HepG2 (cell line): ENCODE measurements around the gene POLG2. TPM values are rescaled to one million over a fixed set of nuclear protein-coding genes. Genes with fewer than 3 reads are reported as not detected.

ENCODE experiments used
- ATAC-seq: fragments of 200-7000 bp; cut with Tn5 transposase; 3 replicates; pipeline ENCODE4 v1.9.1; 2020; ENCODE audit warnings: mild to moderate bottlenecking, moderate library complexity
- BruUV-seq: library from RNA; stranded (reverse); fragments of 400-500 nt; replicated peaks from 2 replicates; lab custom pipeline; 2021; lab: Mats Ljungman, UMichigan
- CTCF ChIA-PET: fragments of 300-600 bp; formaldehyde crosslinking; extraction: SDS; loops from one replicate; lab custom pipeline; 2021; ENCODE audit warnings: low total read pairs, inconsistent platforms, low intra/inter-chr PET ratio; lab: Yijun Ruan, JAX
- POLR2A ChIA-PET: fragments of 350-600 bp; sonication (Branson Sonifier 250); formaldehyde crosslinking; loops from one replicate; lab custom pipeline; 2020; ENCODE audit warnings: antibody characterized with exemption, inconsistent platforms; lab: Yijun Ruan, JAX
- DNase-seq: peaks from one replicate; pipeline ENCODE4 v3.0.0-alpha.2; 2015; ENCODE audit warnings: low spot score
- FAIRE-seq: peaks from 3 replicates; lab custom pipeline; 2011; peaks lifted over from hg19 to GRCh38; lab: Jason Lieb, UNC
- H2AFZ ChIP-seq: one replicate; pipeline ENCODE4 v1.6.1; 2011; ENCODE audit warnings: low read length, inconsistent platforms
- H3K27ac ChIP-seq: fragments of 300-600 bp; 3 replicates; pipeline ENCODE4 v1.8.0; 2011; ENCODE audit warnings: mixed run types, mild to moderate bottlenecking, mixed read lengths, low read length, inconsistent platforms; ENCODE audit not compliant: insufficient read depth; ENCODE audit errors: extremely low read length
- H3K27me3 ChIP-seq, 2 experiments: fragments of 200-600 bp in 1 of 2; 2 replicates in 1 of 2; 3 replicates in 1 of 2; pipeline versions ENCODE4 v1.6.0 to v1.8.0; 2011; ENCODE audit warnings: low read length in 2 of 2, mild to moderate bottlenecking in 2 of 2, moderate library complexity in 2 of 2, inconsistent platforms in 1 of 2; ENCODE audit not compliant: insufficient read depth in 2 of 2, control insufficient read depth in 1 of 2
- H3K36me3 ChIP-seq, 2 experiments: fragments of 200-600 bp in 1 of 2; replicated peaks in 1 of 2; 2 replicates in 1 of 2; 3 replicates in 1 of 2; pipeline versions ENCODE4 v1.5.1 to v1.8.0; 2011; ENCODE audit warnings: low read length in 2 of 2, inconsistent platforms in 1 of 2; ENCODE audit not compliant: insufficient read depth in 2 of 2, control insufficient read depth in 1 of 2
- H3K4me1 ChIP-seq: 2 replicates; pipeline ENCODE4 v1.5.1; 2012; ENCODE audit warnings: low read length, inconsistent platforms; ENCODE audit not compliant: insufficient read depth
- H3K4me2 ChIP-seq: 2 replicates; pipeline ENCODE4 v1.6.0; 2011; ENCODE audit warnings: low read depth, low read length, inconsistent platforms
- H3K4me3 ChIP-seq, 3 experiments: fragments of 200-600 bp in 1 of 3; sonication (generic), shearing (Covaris generic) in 1 of 3; replicated peaks in 1 of 3; 2 replicates each; pipeline ENCODE4 v1.5.1; 2011 to 2016; ENCODE audit warnings: low read length in 3 of 3, inconsistent platforms in 2 of 3, low read depth in 2 of 3, mild to moderate bottlenecking in 2 of 3, control low read depth in 1 of 3, mixed read lengths in 1 of 3; ENCODE audit not compliant: insufficient read depth in 1 of 3
- H3K79me2 ChIP-seq: one replicate; pipeline ENCODE4 v1.6.1; 2011; ENCODE audit warnings: low read length, inconsistent platforms; ENCODE audit not compliant: insufficient read depth
- H3K9ac ChIP-seq: 2 replicates; pipeline ENCODE4 v1.6.0; 2011; ENCODE audit warnings: mild to moderate bottlenecking, low read depth, low read length, inconsistent platforms; ENCODE audit not compliant: insufficient read depth
- H3K9me3 ChIP-seq: 2 replicates; pipeline ENCODE4 v1.5.1; 2012; ENCODE audit warnings: mild to moderate bottlenecking, low read length
- H4K20me1 ChIP-seq: 2 replicates; pipeline ENCODE4 v1.6.0; 2011; ENCODE audit warnings: inconsistent platforms, mild to moderate bottlenecking, low read length, moderate library complexity; ENCODE audit not compliant: insufficient read depth
- BATF2 ChIP-seq: sonication (generic); formaldehyde crosslinking; IDR thresholded peaks from 2 replicates; pipeline ENCODE4 v1.8.0; 2022; ENCODE audit warnings: mild to moderate bottlenecking, missing genetic modification reagents, moderate library complexity
- CHCHD3 ChIP-seq: sonication (generic); formaldehyde crosslinking; IDR thresholded peaks from 2 replicates; pipeline ENCODE4 v1.8.0; 2022; ENCODE audit warnings: mild to moderate bottlenecking, missing genetic modification reagents, moderate library complexity
- FOSL2 ChIP-seq: sonication (generic); formaldehyde crosslinking; IDR thresholded peaks from 2 replicates; pipeline ENCODE4 v1.4.0; 2020; ENCODE audit warnings: missing genetic modification reagents
- MAFF ChIP-seq: IDR thresholded peaks from 2 replicates; pipeline ENCODE4 v1.6.1; 2011; ENCODE audit warnings: low read depth, low read length, improper control_type of control experiment
- MAFK ChIP-seq, 2 experiments: IDR thresholded peaks in 1 of 2; conservative IDR thresholded peaks in 1 of 2; 2 replicates each; pipeline ENCODE4 v1.6.1; 2011; ENCODE audit warnings: improper control_type of control experiment in 2 of 2, low read length in 2 of 2
- NFE2L2 ChIP-seq: fragments of 150-350 bp; IDR thresholded peaks from 2 replicates; pipeline ENCODE4 v1.6.1; 2014; ENCODE audit warnings: low read length
- ZGPAT ChIP-seq: IDR thresholded peaks from 2 replicates; pipeline ENCODE4 v1.6.1; 2016; ENCODE audit warnings: mild to moderate bottlenecking
- ZNF513 ChIP-seq: sonication (generic); formaldehyde crosslinking; conservative IDR thresholded peaks from 2 replicates; pipeline ENCODE4 v1.5.0; 2020; ENCODE audit warnings: missing genetic modification reagents
- ZNF550 ChIP-seq: sonication (generic); formaldehyde crosslinking; IDR thresholded peaks from 2 replicates; pipeline ENCODE4 v1.4.0; 2020; ENCODE audit warnings: mild to moderate bottlenecking, missing genetic modification reagents, borderline replicate concordance
- ZNF567 ChIP-seq: sonication (generic); formaldehyde crosslinking; IDR thresholded peaks from 2 replicates; pipeline ENCODE4 v1.8.1; 2023; ENCODE audit warnings: mild to moderate bottlenecking, missing genetic modification reagents, borderline replicate concordance
- whole genome bisulfite sequencing: methylation state at CpG from one replicate; pipeline ENCODE4 v1.1.6; 2017; ENCODE audit warnings: low lambda C conversion rate; 5-methylcytosine and 5-hydroxymethylcytosine counted together
- in situ Hi-C: cut with HindIII; loops from 2 replicates; pipeline ENCODE4 v1.10.0; 2017; ENCODE audit warnings: low pct_unique_long_range_greater_than_20kb; ENCODE audit not compliant: extremely low pct_ligation_motif_present
- intact Hi-C: fragments of 100-400 bp; cut with micrococcal nuclease; formaldehyde crosslinking; loops from one replicate; pipeline ENCODE4 v1.10.0; 2022; ENCODE audit not compliant: unreplicated experiment
- polyA plus RNA-seq, 8 experiments: library from polyadenylated mRNA; depleted of rRNA in 3 of 8; stranded (reverse) in 7 of 8; unstranded in 1 of 8; fragments of >200 nt; fragmentation: Illumina TruSeq in 4 of 8; extraction: Trizol in 4 of 8; gene quantifications; 2 replicates each; pipeline versions ENCODE4 v1.2.1 to v1.2.3, GENCODE V29; 2011 to 2016; ENCODE audit warnings: low read depth in 4 of 8, missing spikeins in 1 of 8, mixed read lengths in 1 of 8; ENCODE audit not compliant: insufficient read depth in 1 of 8
- total RNA-seq, 5 experiments: library from RNA; depleted of rRNA; stranded (reverse); fragments of >200 nt; fragmentation: Illumina TruSeq; extraction: Trizol; gene quantifications; 2 replicates each; pipeline ENCODE4 v1.2.3, GENCODE V29; 2016; ENCODE audit warnings: low read depth in 1 of 5

POLG2 gene
- total and polyA plus RNA-seq, 2 of the 13 experiments (the other 11 are each of a cell fraction or from before 2014, with no cell fraction given): 21.1 to 25.5 TPM

- Histone ChIP-seq H3K4me3 (no peak overlapping the region), H3K9ac (no peak overlapping the region), H3K4me2 (no peak overlapping the region), H3K27ac (no peak overlapping the region), H2AFZ (no peak overlapping the region)
- DNase-seq: no peak
- in situ Hi-C loops: loop anchor here (5.0 to 10.0 kb wide), 2 partner anchors 70 to 187 kb away; no protein-coding TSS in a partner anchor
- TF ChIP-seq NFE2L2: 0 out of 2 replicates have a peak, but pooled peaks have one; percentile 32
- TF ChIP-seq MAFF: peak; percentile 92
- no peak for TF ChIP-seq ZNF550 (CRISPR knock-in tag)
- TF ChIP-seq ZNF513 (CRISPR knock-in tag): no peak
- TF ChIP-seq MAFK (conservative IDR thresholded peaks at IDR 0.05 in 1 of 2, IDR thresholded peaks at IDR 0.05 in 1 of 2; ENCODE audit: low read length in 2 of 2): peak; percentile 90 to 91
- no peak for TF ChIP-seq BATF2 (CRISPR knock-in tag)
- TF ChIP-seq ZNF567 (CRISPR knock-in tag): no peak
- TF ChIP-seq FOSL2 (CRISPR knock-in tag): no peak
- TF ChIP-seq CHCHD3: no peak
- TF ChIP-seq ZGPAT: no peak
- TF ChIP-seq, all 625 proteins: peak for 3
- intact Hi-C loops: loop anchor here (1.0 to 10.0 kb wide), 3 partner anchors 72 to 337 kb away; no protein-coding TSS in a partner anchor
- no peaks in the 10 kb centered on the region; a peak in 1 of 5 replicates for H3K27me3 ChIP-seq
- no peak for ATAC-seq
- peaks cover 33% of the 10 kb centered on the region for H3K79me2 ChIP-seq
- 92% methylated on average over 3 of the region's 3 CpGs for WGBS
- H4K20me1 ChIP-seq: peaks cover 3% of the 10 kb centered on the region; the same call in 1 of the 2 replicates
- BruUV-seq: no TSS peak
- peaks cover 10 to 32% of the 10 kb centered on the region in 2 experiments for H3K36me3 ChIP-seq
- no peaks in the 10 kb centered on the region for H3K9me3 ChIP-seq
- peaks cover 26% of the 10 kb centered on the region for H3K4me1 ChIP-seq
- ChIA-PET POLR2A (interaction anchor here (7.3 kb wide), 1 partner anchor 14 kb away, joined by 202 read pairs; the partner anchor contains the start of genes CEP95 and DDX5), CTCF (interaction anchor here (1.2 to 4.8 kb wide), 2 partner anchors 72 to 171 kb away, joined by 4 to 57 read pairs; no protein-coding TSS in a partner anchor)
- FAIRE-seq: no peak
Observed at GRCh38 chr17:64491994-64492393, 4.9 kb downstream of the POLG2 start.
